Activated CD4-positive, alpha-beta T cell treated with anti-CD3 and anti-CD28 coated beads, Interleukin-2, amount 50 U/mL, for 24 hours (primary cell): ENCODE results near the gene ILF2.
"Not testable (repeated sequence)": the region's sequence is repeated elsewhere in the genome, so short reads cannot be mapped to it uniquely, and the experiment has no call there.

Experiments used
- DNase-seq, 2 donors: peaks; one replicate each; pipeline ENCODE4 v3.0.0-alpha.2; 2020; ENCODE audit warnings: low read depth in 1 of 2, low spot score in 1 of 2

Gene ILF2

GRCh38 chr1:153679337-153680119, 8.7 kb upstream of the ILF2 start:
- DNase-seq: no peak

- no peak for DNase-seq
These were observed 7.9 kb upstream of the ILF2 start, which contains the start of gene NPR1 for GRCh38 chr1:153678519-153679336. Gene NPR1, plus strand, starts transcription at chr1:153678688. Its CDS starts 421 bp downstream, at chr1:153679109.

- DNase-seq: peak in 1 of 2 donors; percentile 17
These were observed 7.1 kb upstream of the ILF2 start for GRCh38 chr1:153677718-153678518.

- DNase-seq: no peak
These were observed 2.7 kb upstream of the ILF2 start for GRCh38 chr1:153673511-153673910.

- DNase-seq: peak; percentile 36 to 42
These were observed 998 bp upstream of the ILF2 start for GRCh38 chr1:153671628-153672353.

- peak in 1 of 2 donors; percentile 13 for DNase-seq
These were observed 435 bp downstream of the ILF2 start for GRCh38 chr1:153670257-153670858.

- DNase-seq: no peak
These were observed 1.2 kb downstream of the ILF2 start for GRCh38 chr1:153669606-153670005.

- DNase-seq: not testable (repeated sequence)
These were observed 2.1 kb downstream of the ILF2 start for GRCh38 chr1:153668672-153669071.

GRCh38 chr1:153667439-153667838, 3.4 kb downstream of the ILF2 start:
- DNase-seq: no peak

GRCh38 chr1:153663211-153663610, 7.6 kb downstream of the ILF2 start:
- no peak for DNase-seq

- no peak for DNase-seq
These were observed 8.5 kb downstream of the ILF2 start for GRCh38 chr1:153662269-153662668.

GRCh38 chr1:153661111-153661708, 9.6 kb downstream of the ILF2 start:
- no peak for DNase-seq

GRCh38 chr1:153659656-153660055, 11.1 kb downstream of the ILF2 start:
- no peak for DNase-seq

- no peak for DNase-seq
These were observed 11.6 kb downstream of the ILF2 start for GRCh38 chr1:153659175-153659534.

- DNase-seq: peak; percentile 79 to 86
These were observed 12.2 kb downstream of the ILF2 start, which contains the start of gene SNAPIN for GRCh38 chr1:153658400-153659174. Gene SNAPIN, plus strand, starts transcription at chr1:153658703. Its CDS starts 41 bp downstream, at chr1:153658744.

- no peak for DNase-seq
These were observed 15.5 kb downstream of the ILF2 start for GRCh38 chr1:153655333-153655732.

GRCh38 chr1:153652805-153653500, 17.8 kb downstream of the ILF2 start:
- DNase-seq: no peak

- DNase-seq: no peak
These were observed 19.0 kb downstream of the ILF2 start for GRCh38 chr1:153651771-153652170.
